ENCODE data around the gene GCN1. TPM values are rescaled to one million over a fixed set of nuclear protein-coding genes. Genes with fewer than 3 reads are reported as not detected.

The GCN1 gene
- total RNA-seq, 2 donors from 2014 or later: 150 to 163 TPM

DNA sequence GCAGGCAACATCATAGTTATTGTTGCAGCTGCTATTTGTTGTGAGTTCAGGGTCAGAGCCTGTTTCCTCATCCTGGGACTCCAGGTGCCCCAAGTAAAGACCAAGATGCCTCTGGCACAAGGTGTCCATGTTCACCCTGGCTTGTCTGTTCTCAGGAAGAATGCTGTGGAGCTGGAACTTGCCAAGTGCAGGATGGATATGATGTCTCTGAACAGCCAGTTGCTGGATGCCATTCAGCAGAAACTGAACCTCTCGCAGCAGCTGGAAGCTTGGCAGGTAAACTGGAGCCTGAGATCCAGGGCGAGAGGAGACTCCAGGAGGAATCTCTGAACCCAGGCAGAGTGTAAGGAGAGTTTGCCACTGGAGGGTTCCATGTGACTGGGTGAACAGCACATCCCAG lies 104.7 kb downstream of the GCN1 start:
- Mint-ChIP-seq H3K4me1 (peaks cover 22% of the 10 kb centered on the region), H3K4me3 (no peak overlapping the region), H3K27me3 (no peaks in the 10 kb centered on the region), H3K36me3 (ENCODE audit: low read depth) (peaks cover 4% of the 10 kb centered on the region), H3K27ac (peak overlapping the region; percentile 3)
- no peaks in the 10 kb centered on the region for H3K9me3 ChIP-seq (ENCODE audit: control insufficient read depth, low read length, poor library complexity, severe bottlenecking)
- ATAC-seq (no peak), DNase-seq (no peak)

DNA sequence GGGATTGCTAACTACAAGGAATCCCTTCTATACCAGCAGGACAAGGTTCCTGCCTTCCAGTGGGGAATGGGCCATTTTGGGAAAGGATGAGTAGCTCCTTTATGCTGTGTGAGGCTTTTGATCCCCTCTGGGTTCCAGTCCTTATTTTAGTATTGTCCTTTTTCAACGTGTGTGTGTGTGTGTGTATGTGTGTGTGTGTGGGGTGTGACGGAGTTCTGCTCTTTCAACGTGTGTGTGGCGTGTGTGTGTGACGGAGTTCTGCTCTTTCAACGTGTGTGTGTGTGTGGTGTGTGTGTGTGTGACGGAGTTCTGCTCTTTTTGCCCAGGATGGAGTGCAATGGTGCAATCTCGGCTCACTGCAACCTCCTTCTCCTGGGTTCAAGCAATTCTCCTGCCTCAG lies 105.4 kb downstream of the GCN1 start:
- Mint-ChIP-seq H3K4me1 (peaks cover 22% of the 10 kb centered on the region), H3K4me3 (no peak overlapping the region), H3K27ac (peak overlapping the region; percentile 72), H3K27me3 (no peaks in the 10 kb centered on the region), H3K36me3 (ENCODE audit: low read depth) (peaks cover 5% of the 10 kb centered on the region)
- ATAC-seq (no peak), DNase-seq (no peak)
- no peaks in the 10 kb centered on the region for H3K9me3 ChIP-seq (ENCODE audit: control insufficient read depth, low read length, poor library complexity, severe bottlenecking)

DNA sequence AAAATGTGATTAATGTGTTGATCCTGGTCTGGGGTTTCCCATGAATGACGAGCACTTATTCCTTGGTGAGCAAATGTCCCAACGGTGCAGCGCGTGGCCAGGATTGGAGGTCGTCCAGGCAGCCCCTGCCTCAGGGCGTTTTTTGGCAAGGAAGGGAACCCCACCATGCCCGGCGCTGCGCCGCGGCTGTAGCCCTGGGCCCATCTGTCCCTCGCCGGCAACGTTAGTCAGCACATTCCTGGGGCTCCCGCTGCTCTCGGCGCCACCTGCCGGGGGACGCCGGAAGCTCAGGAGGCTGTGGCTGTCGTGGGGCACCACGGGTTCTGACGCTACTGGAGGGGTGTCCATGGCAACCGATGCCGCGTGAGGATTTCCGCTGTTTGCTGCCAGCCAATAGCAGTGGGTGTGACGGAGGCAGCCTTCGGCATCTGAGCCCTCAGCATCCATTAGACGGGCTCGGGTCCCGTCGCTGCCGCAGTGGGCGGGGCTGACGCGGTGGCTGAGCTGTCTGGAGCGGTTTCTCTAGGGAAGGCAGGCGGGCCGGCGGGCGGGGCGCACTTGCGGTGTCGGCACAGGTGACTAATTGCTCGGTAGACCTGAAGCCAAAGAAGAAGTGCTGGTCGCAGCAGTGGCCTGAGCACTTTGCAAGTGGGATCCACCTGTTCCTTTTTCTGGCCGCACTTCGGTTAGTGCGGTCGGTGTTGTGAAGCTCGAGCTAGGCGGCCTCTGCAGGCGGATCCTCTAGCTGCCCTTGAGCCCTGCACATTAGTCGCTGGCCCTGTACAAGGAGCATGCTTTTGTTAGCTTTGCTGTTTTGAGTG lies 107.5 kb downstream of the GCN1 start:
- peak overlapping the region; percentile 91 for H3K27ac Mint-ChIP-seq
- ATAC-seq: peak; percentile 93
- peaks cover 5% of the 10 kb centered on the region for H3K36me3 Mint-ChIP-seq (ENCODE audit: low read depth)
- H3K4me3 Mint-ChIP-seq: peak overlapping the region; percentile 72
- no peaks in the 10 kb centered on the region for H3K27me3 Mint-ChIP-seq
- peak; percentile 99 to 100 (median 100) for DNase-seq
- H3K4me1 Mint-ChIP-seq: peaks cover 22% of the 10 kb centered on the region
- no peaks in the 10 kb centered on the region for H3K9me3 ChIP-seq (ENCODE audit: control insufficient read depth, low read length, poor library complexity, severe bottlenecking)

GRCh38 chr12:120085920-120086645 lies 108.4 kb downstream of the GCN1 start:
- ATAC-seq (no peak), DNase-seq (no peak)
- Mint-ChIP-seq H3K36me3 (ENCODE audit: low read depth) (peaks cover 2% of the 10 kb centered on the region), H3K4me3 (no peak overlapping the region), H3K27ac (peak overlapping the region; percentile 91), H3K27me3 (no peaks in the 10 kb centered on the region), H3K4me1 (peaks cover 22% of the 10 kb centered on the region)
- H3K9me3 ChIP-seq (ENCODE audit: control insufficient read depth, low read length, poor library complexity, severe bottlenecking): no peaks in the 10 kb centered on the region

DNA sequence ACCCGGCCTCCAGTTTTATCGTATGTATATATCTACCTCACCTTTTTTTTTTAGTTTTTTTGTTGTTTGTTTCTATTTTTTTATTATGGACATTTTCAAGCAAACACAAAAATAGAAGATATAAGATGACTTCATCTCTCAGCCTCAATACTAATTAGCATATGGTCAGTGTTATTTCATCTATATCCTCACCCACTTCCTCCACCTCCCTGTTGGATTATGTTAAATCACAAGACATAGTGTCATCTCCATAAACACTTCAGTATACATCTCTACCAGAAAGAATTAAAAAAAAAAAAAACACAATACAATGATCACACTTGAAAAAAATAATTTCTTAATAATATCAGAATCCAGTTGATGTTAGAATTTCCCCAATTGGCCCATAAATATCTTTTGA lies 112.9 kb downstream of the GCN1 start:
- peak overlapping the region; percentile 61 for H3K27ac Mint-ChIP-seq
- peaks cover 5% of the 10 kb centered on the region for H3K36me3 Mint-ChIP-seq (ENCODE audit: low read depth)
- no peak for DNase-seq
- ATAC-seq: no peak
- no peaks in the 10 kb centered on the region for H3K9me3 ChIP-seq (ENCODE audit: control insufficient read depth, low read length, poor library complexity, severe bottlenecking)
- no peak overlapping the region for H3K4me3 Mint-ChIP-seq
- H3K4me1 Mint-ChIP-seq: peaks cover 10% of the 10 kb centered on the region
- H3K27me3 Mint-ChIP-seq: no peaks in the 10 kb centered on the region

GRCh38 chr12:120079411-120080400 lies 114.8 kb downstream of the GCN1 start:
- H3K36me3 Mint-ChIP-seq (ENCODE audit: low read depth): peaks cover 3% of the 10 kb centered on the region

DNA sequence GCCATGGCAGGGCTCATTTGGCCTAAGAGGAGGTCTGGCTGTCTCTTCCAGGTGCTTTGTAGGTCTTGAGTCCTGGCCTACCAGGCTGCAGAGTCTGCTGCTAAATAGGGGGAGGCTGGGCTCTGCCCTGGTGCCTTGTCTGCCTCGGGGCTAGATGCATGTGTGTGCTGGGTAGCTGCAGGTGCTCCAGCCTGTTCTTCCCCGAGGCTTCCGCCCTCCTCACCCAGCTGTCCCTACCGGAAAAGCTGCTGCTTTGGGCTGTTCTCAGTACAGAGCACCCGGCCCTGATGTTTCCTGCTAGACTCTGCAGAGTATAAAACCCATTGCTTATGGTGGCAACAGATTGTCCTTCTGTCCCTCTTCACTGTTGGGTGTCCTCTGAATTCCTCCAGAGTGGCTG lies 115.6 kb downstream of the GCN1 start:
- H3K4me3 Mint-ChIP-seq: no peak overlapping the region
- no peaks in the 10 kb centered on the region for H3K27me3 Mint-ChIP-seq
- peak; percentile 76 for ATAC-seq
- H3K36me3 Mint-ChIP-seq (ENCODE audit: low read depth): peaks cover 3% of the 10 kb centered on the region
- H3K27ac Mint-ChIP-seq: peak overlapping the region; percentile 88
- H3K9me3 ChIP-seq (ENCODE audit: control insufficient read depth, low read length, poor library complexity, severe bottlenecking): no peaks in the 10 kb centered on the region
- H3K4me1 Mint-ChIP-seq: peaks cover 13% of the 10 kb centered on the region
- DNase-seq: no peak

More at GRCh38 chr12:120079411-120080400, 114.8 kb downstream of the GCN1 start:
- ATAC-seq: no peak
- peaks cover 8% of the 10 kb centered on the region for H3K4me1 Mint-ChIP-seq
- H3K9me3 ChIP-seq (ENCODE audit: control insufficient read depth, low read length, poor library complexity, severe bottlenecking): no peaks in the 10 kb centered on the region
- H3K4me3 Mint-ChIP-seq: no peak overlapping the region
- no peak for DNase-seq
- peak overlapping the region; percentile 88 for H3K27ac Mint-ChIP-seq
- no peaks in the 10 kb centered on the region for H3K27me3 Mint-ChIP-seq

- Mint-ChIP-seq H3K4me3 (no peak overlapping the region), H3K27ac (no peak overlapping the region), H3K27me3 (no peaks in the 10 kb centered on the region), H3K4me1 (peaks cover 13% of the 10 kb centered on the region), H3K36me3 (ENCODE audit: low read depth) (peaks cover 3% of the 10 kb centered on the region)
- DNase-seq (no peak), ATAC-seq (no peak)
- no peaks in the 10 kb centered on the region for H3K9me3 ChIP-seq (ENCODE audit: control insufficient read depth, low read length, poor library complexity, severe bottlenecking)
These were observed 117.3 kb downstream of the GCN1 start for GRCh38 chr12:120077260-120077659.

Other genes starting within 250 kb of the GCN1 start
- gene BICDL1, start 205.5 kb downstream of the GCN1 start, total RNA-seq: 100 to 1,000 TPM; 135 to 146 TPM
- 10 to 100 TPM; 53.3 to 64.9 TPM for gene RAB35, start 78.0 kb downstream of the GCN1 start, total RNA-seq
- gene RPLP0, start 6.4 kb upstream of the GCN1 start, total RNA-seq: 1,000 to 10,000 TPM; 2,187 to 2,381 TPM
- 100 to 1,000 TPM; 155 to 190 TPM for gene PXN, start 71.0 kb upstream of the GCN1 start, total RNA-seq
- over 10,000 TPM; 12,026 to 15,039 TPM for gene RNU4-2, start 97.2 kb upstream of the GCN1 start, total RNA-seq
- 1,000 to 10,000 TPM; 2,168 to 2,286 TPM for gene RNU4-1, start 98.5 kb upstream of the GCN1 start, total RNA-seq
- 1 to 10 TPM in 1 of 2 donors, under 1 TPM in 1; 0.45 to 1.4 TPM for gene SIRT4, start 107.6 kb upstream of the GCN1 start, total RNA-seq
- not detected for gene PLA2G1B, start 133.1 kb upstream of the GCN1 start, total RNA-seq
- gene MSI1, start 174.4 kb upstream of the GCN1 start, total RNA-seq: not detected
- 100 to 1,000 TPM; 136 to 144 TPM for gene COX6A1, start 243.4 kb upstream of the GCN1 start, total RNA-seq

Data from T-helper 17 cell (primary cell).